ENCODE measurements around the gene RCSD1. TPM values are rescaled to one million over a fixed set of nuclear protein-coding genes. Genes with fewer than 3 reads are reported as not detected.

The RCSD1 gene
- total RNA-seq, 1 donor from 2014 or later = 3.7 TPM

GRCh38 chr1:167663002-167663772, 33.2 kb downstream of the RCSD1 start:
- ATAC-seq (peak; percentile 54), DNase-seq (ENCODE audit: low spot score) (no peak)

GRCh38 chr1:167665469-167665868, 35.4 kb downstream of the RCSD1 start:
- ATAC-seq = no peak
- no peak for DNase-seq (ENCODE audit: low spot score)

GRCh38 chr1:167666416-167666815, 36.4 kb downstream of the RCSD1 start:
- DNase-seq (ENCODE audit: low spot score) = no peak
- no peak for ATAC-seq

GRCh38 chr1:167667536-167667935, 37.5 kb downstream of the RCSD1 start:
- no peak for DNase-seq (ENCODE audit: low spot score)
- ATAC-seq = no peak

GRCh38 chr1:167668108-167668507, 38.1 kb downstream of the RCSD1 start:
- DNase-seq (ENCODE audit: low spot score) = no peak
- ATAC-seq = no peak

- DNase-seq (ENCODE audit: low spot score) = no peak
- no peak for ATAC-seq
Observed at GRCh38 chr1:167669209-167670124, 39.4 kb downstream of the RCSD1 start.

- ATAC-seq (no peak), DNase-seq (ENCODE audit: low spot score) (no peak)
Observed at GRCh38 chr1:167670563-167670962, 40.5 kb downstream of the RCSD1 start.

GRCh38 chr1:167671727-167672511, 41.9 kb downstream of the RCSD1 start:
- DNase-seq (ENCODE audit: low spot score) = no peak
- peak; percentile 14 for ATAC-seq

- ATAC-seq (no peak), DNase-seq (ENCODE audit: low spot score) (no peak)
Observed at GRCh38 chr1:167672831-167673230, 42.8 kb downstream of the RCSD1 start.

GRCh38 chr1:167673265-167673664, 43.2 kb downstream of the RCSD1 start:
- no peak for ATAC-seq

GRCh38 chr1:167674156-167674555, 44.1 kb downstream of the RCSD1 start:
- ATAC-seq (no peak), DNase-seq (ENCODE audit: low spot score) (no peak)

More at GRCh38 chr1:167673265-167673664, 43.2 kb downstream of the RCSD1 start:
- DNase-seq (ENCODE audit: low spot score) = no peak

- ATAC-seq (no peak), DNase-seq (ENCODE audit: low spot score) (no peak)
Observed at GRCh38 chr1:167675440-167675839, 45.4 kb downstream of the RCSD1 start.

- DNase-seq (ENCODE audit: low spot score) (no peak), ATAC-seq (no peak)
Observed at GRCh38 chr1:167676205-167676915, 46.3 kb downstream of the RCSD1 start.

GRCh38 chr1:167676916-167677848, 47.1 kb downstream of the RCSD1 start:
- no peak for ATAC-seq
- no peak for DNase-seq (ENCODE audit: low spot score)

GRCh38 chr1:167678422-167678821, 48.4 kb downstream of the RCSD1 start:
- DNase-seq (ENCODE audit: low spot score) (no peak), ATAC-seq (no peak)

- DNase-seq (ENCODE audit: low spot score) (no peak), ATAC-seq (no peak)
Observed at GRCh38 chr1:167678838-167679237, 48.8 kb downstream of the RCSD1 start.

- ATAC-seq = peak; percentile 40
- no peak for DNase-seq (ENCODE audit: low spot score)
Observed at GRCh38 chr1:167679714-167680113, 49.7 kb downstream of the RCSD1 start.

- no peak for ATAC-seq
Observed at GRCh38 chr1:167681024-167681423, 51.0 kb downstream of the RCSD1 start.

GRCh38 chr1:167681451-167682098, 51.5 kb downstream of the RCSD1 start:
- ATAC-seq (peak; percentile 10), DNase-seq (ENCODE audit: low spot score) (no peak)

More at GRCh38 chr1:167681024-167681423, 51.0 kb downstream of the RCSD1 start:
- DNase-seq (ENCODE audit: low spot score) = no peak

Data from left lobe of liver (tissue), 2 donors.